GM12891 (cell line): Measurements from ENCODE around the gene YKT6.

Experiments used
- POLR2A ChIP-seq: IDR thresholded peaks from 2 replicates; pipeline ENCODE4 v1.6.1; 2011; ENCODE audit warnings: low read depth, low read length, control low read depth
- POLR2AphosphoS5 ChIP-seq: IDR thresholded peaks from 2 replicates; pipeline ENCODE4 v1.6.1; 2011; ENCODE audit warnings: low read depth, low read length, control low read depth
- POU2F2 ChIP-seq: IDR thresholded peaks from 2 replicates; pipeline ENCODE4 v1.6.1; 2011; ENCODE audit warnings: low read depth, mild to moderate bottlenecking, control low read depth, low read length, moderate library complexity
- TAF1 ChIP-seq: IDR thresholded peaks from 2 replicates; pipeline ENCODE4 v1.6.1; 2011; ENCODE audit warnings: low read depth, low read length, control low read depth

DNA sequence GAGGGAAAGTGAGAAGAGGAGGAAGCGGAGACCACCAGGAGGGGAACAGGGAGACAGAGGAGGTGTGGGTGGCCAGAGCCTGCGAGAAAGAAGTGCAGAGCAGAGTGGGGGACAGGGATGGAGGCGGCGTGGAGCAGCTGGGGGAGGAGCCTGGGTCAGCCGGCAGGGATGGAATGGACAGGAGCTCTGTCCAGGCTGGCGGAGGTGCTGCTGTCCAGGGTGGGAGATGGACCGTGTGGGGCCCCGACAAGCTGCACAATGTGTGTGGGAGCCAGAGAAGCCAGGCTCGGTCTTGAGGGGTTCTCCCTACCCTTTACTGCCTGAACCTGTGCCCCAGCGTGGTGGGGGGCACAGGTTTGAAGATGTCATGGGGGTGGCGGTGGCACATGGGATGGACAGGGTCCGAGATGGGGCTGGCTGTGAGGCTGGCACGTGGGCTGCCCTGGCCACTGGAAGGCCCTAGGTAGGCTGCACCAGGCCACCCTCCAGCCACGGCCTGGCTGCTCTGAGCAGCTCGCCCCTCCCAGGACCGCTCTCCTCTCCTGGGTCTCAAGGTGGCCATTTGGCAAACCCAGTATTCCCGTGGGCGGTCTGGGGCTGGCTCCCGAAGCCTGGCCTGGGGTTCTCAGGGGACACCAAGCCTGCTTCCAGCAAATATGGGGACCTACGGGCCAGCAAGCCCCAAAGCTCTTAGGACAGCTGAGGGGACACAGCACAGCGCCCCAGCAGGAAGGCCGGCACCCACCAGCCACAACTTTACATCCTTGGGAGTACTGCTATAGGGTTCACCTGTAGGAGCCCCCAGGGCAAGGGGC is 32.3 kb downstream of the YKT6 start:
- TF ChIP-seq POLR2A (no peak), TAF1 (no peak), POLR2AphosphoS5 (no peak), POU2F2 (no peak)
